GM19099 (cell line): ENCODE measurements around the gene RFLNA.

Experiments used
- POLR2A ChIP-seq: IDR thresholded peaks from 3 replicates; pipeline ENCODE4 v1.6.1; 2011; ENCODE audit warnings: low read depth; ENCODE audit not compliant: insufficient read length; ENCODE audit errors: extremely low read depth

Gene RFLNA

GRCh38 chr12:124277394-124278241, 17.3 kb upstream of the RFLNA start:
- TF ChIP-seq POLR2A = no peak

GRCh38 chr12:124278389-124279101, 16.3 kb upstream of the RFLNA start:
- TF ChIP-seq POLR2A = no peak

GRCh38 chr12:124279315-124279714, 15.6 kb upstream of the RFLNA start:
- no peak for TF ChIP-seq POLR2A

GRCh38 chr12:124279846-124280360, 15.0 kb upstream of the RFLNA start:
- no peak for TF ChIP-seq POLR2A

GRCh38 chr12:124281309-124281708, 13.6 kb upstream of the RFLNA start:
- no peak for TF ChIP-seq POLR2A

- no peak for TF ChIP-seq POLR2A
These were observed 12.6 kb upstream of the RFLNA start for GRCh38 chr12:124282287-124282686.

- no peak for TF ChIP-seq POLR2A
These were observed 11.6 kb upstream of the RFLNA start for GRCh38 chr12:124283326-124283725.

GRCh38 chr12:124284368-124284767, 10.5 kb upstream of the RFLNA start:
- no peak for TF ChIP-seq POLR2A

- no peak for TF ChIP-seq POLR2A
These were observed 8.5 kb upstream of the RFLNA start for GRCh38 chr12:124286414-124286813.

GRCh38 chr12:124286971-124287370, 7.9 kb upstream of the RFLNA start:
- no peak for TF ChIP-seq POLR2A

- TF ChIP-seq POLR2A = no peak
These were observed 5.0 kb upstream of the RFLNA start for GRCh38 chr12:124289634-124290600.

GRCh38 chr12:124292385-124292784, 2.5 kb upstream of the RFLNA start:
- TF ChIP-seq POLR2A = no peak

- TF ChIP-seq POLR2A = no peak
These were observed 1.4 kb upstream of the RFLNA start for GRCh38 chr12:124293286-124294003.

GRCh38 chr12:124295431-124296058, 652 bp downstream of the RFLNA start:
- no peak for TF ChIP-seq POLR2A
